ENCODE data around the gene PNO1.
A peak's percentile ranks its signal among the peaks of the same experiment; 100 is the strongest.

The PNO1 gene

GRCh38 chr2:68185541-68186164, 28.0 kb downstream of the PNO1 start:
- Histone ChIP-seq H3K18ac (ENCODE audit: low read length) (no peak overlapping the region), H3K79me2 (ENCODE audit: control insufficient read depth, insufficient read depth, low read length, poor library complexity) (no peaks in the 10 kb centered on the region), H3K27ac (ENCODE audit: low read depth, low read length) (no peak overlapping the region), H3K23ac (ENCODE audit: low read length) (no peak overlapping the region), H3K4me1 (ENCODE audit: control insufficient read depth in 1 of 2, insufficient read depth in 2 of 2, low read length in 2 of 2) (no peaks in the 10 kb centered on the region), H4K12ac (ENCODE audit: low read depth, low read length) (no peak overlapping the region), H2BK120ac (ENCODE audit: insufficient read depth, low read length, poor library complexity) (no peak overlapping the region), H3K79me1 (ENCODE audit: low read length) (no peaks in the 10 kb centered on the region), H3K4ac (ENCODE audit: low read depth, low read length) (no peak overlapping the region), H3K36me3 (ENCODE audit: control insufficient read depth in 1 of 2, insufficient read depth in 2 of 2, low read length in 2 of 2) (peaks cover 0 to 8% of the 10 kb centered on the region in 2 experiments), H3K4me3 (ENCODE audit: low read depth, low read length) (no peak overlapping the region), H3K14ac (ENCODE audit: low read length) (no peak overlapping the region), H2BK12ac (ENCODE audit: low read length) (no peak overlapping the region), H3K9ac (ENCODE audit: low read length) (no peak overlapping the region), H2AK5ac (ENCODE audit: low read length) (no peak overlapping the region), H2BK5ac (ENCODE audit: low read depth, low read length, poor library complexity) (no peak overlapping the region), H3K4me2 (ENCODE audit: low read length) (no peak overlapping the region), H3K27me3 (ENCODE audit: insufficient read depth, low read length) (no peaks in the 10 kb centered on the region), H2AFZ (ENCODE audit: insufficient read depth, low read length, poor library complexity) (no peak overlapping the region), H4K91ac (ENCODE audit: low read depth, low read length) (no peak overlapping the region), H3K9me3 (ENCODE audit: insufficient read depth, low read depth, low read length) (no peaks in the 10 kb centered on the region), H4K8ac (ENCODE audit: low read depth, low read length) (no peak overlapping the region)
- WGBS (ENCODE audit: extremely low coverage, insufficient coverage, insufficient read length) = no CpG with 5 or more reads among the region's 5 CpGs
- DNase-seq = peak; percentile 62 to 76

DNA sequence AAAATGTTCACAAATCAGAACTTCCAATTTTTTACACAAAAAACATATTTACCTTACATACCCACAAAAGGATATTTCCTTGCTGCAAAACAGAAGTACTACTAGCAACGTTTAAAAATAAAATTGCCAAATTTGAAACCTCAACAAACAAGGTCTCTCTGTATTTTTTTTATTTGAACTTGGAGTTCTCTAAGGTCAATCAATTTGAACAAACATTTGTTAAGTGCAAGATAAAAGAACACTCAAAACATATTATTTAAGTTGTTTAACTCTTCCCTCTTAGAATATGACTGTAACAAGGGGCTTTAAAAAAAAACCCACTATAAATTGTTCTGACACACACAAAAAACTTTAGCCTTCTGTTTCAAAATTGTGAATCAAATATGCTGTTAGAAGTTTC, 29.6 kb downstream of the PNO1 start:
- H2AFZ ChIP-seq (ENCODE audit: insufficient read depth, low read length, poor library complexity) = no peak overlapping the region
- no CpG with 5 or more reads among the region's 1 CpG for WGBS (ENCODE audit: extremely low coverage, insufficient coverage, insufficient read length)

GRCh38 chr2:68188831-68189230, 31.1 kb downstream of the PNO1 start:
- no peak overlapping the region for H3K14ac ChIP-seq (ENCODE audit: low read length)
- H3K79me2 ChIP-seq (ENCODE audit: control insufficient read depth, insufficient read depth, low read length, poor library complexity) = no peaks in the 10 kb centered on the region
- H3K4ac ChIP-seq (ENCODE audit: low read depth, low read length) = no peak overlapping the region
- no peak overlapping the region for H3K9ac ChIP-seq (ENCODE audit: low read length)
- H3K4me2 ChIP-seq (ENCODE audit: low read length) = no peak overlapping the region
- no peak overlapping the region for H2AFZ ChIP-seq (ENCODE audit: insufficient read depth, low read length, poor library complexity)
- no peaks in the 10 kb centered on the region for H3K27me3 ChIP-seq (ENCODE audit: insufficient read depth, low read length)
- H4K8ac ChIP-seq (ENCODE audit: low read depth, low read length) = no peak overlapping the region
- no peak overlapping the region for H3K27ac ChIP-seq (ENCODE audit: low read depth, low read length)
- H4K91ac ChIP-seq (ENCODE audit: low read depth, low read length) = no peak overlapping the region
- H3K9me3 ChIP-seq (ENCODE audit: insufficient read depth, low read depth, low read length) = no peaks in the 10 kb centered on the region
- no peak overlapping the region for H2BK5ac ChIP-seq (ENCODE audit: low read depth, low read length, poor library complexity)
- no peaks in the 10 kb centered on the region for H3K4me1 ChIP-seq (ENCODE audit: control insufficient read depth in 1 of 2, insufficient read depth in 2 of 2, low read length in 2 of 2)
- WGBS (ENCODE audit: extremely low coverage, insufficient coverage, insufficient read length) = no CpG with 5 or more reads among the region's 5 CpGs
- H4K12ac ChIP-seq (ENCODE audit: low read depth, low read length) = no peak overlapping the region
- H2BK12ac ChIP-seq (ENCODE audit: low read length) = no peak overlapping the region
- no peaks in the 10 kb centered on the region for H3K79me1 ChIP-seq (ENCODE audit: low read length)
- no peak overlapping the region for H2AK5ac ChIP-seq (ENCODE audit: low read length)
- no peak overlapping the region for H3K18ac ChIP-seq (ENCODE audit: low read length)
- no peak for DNase-seq
- peaks cover 0 to 3% of the 10 kb centered on the region in 2 experiments for H3K36me3 ChIP-seq (ENCODE audit: control insufficient read depth in 1 of 2, insufficient read depth in 2 of 2, low read length in 2 of 2)
- no peak overlapping the region for H3K4me3 ChIP-seq (ENCODE audit: low read depth, low read length)
- H3K23ac ChIP-seq (ENCODE audit: low read length) = no peak overlapping the region
- no peak overlapping the region for H2BK120ac ChIP-seq (ENCODE audit: insufficient read depth, low read length, poor library complexity)

More for the DNA sequence above, 29.6 kb downstream of the PNO1 start:
- H3K36me3 ChIP-seq (ENCODE audit: control insufficient read depth in 1 of 2, insufficient read depth in 2 of 2, low read length in 2 of 2) = peaks cover 0 to 7% of the 10 kb centered on the region in 2 experiments
- H3K4me2 ChIP-seq (ENCODE audit: low read length) = no peak overlapping the region
- no peaks in the 10 kb centered on the region for H3K27me3 ChIP-seq (ENCODE audit: insufficient read depth, low read length)
- H2BK12ac ChIP-seq (ENCODE audit: low read length) = no peak overlapping the region
- H4K12ac ChIP-seq (ENCODE audit: low read depth, low read length) = no peak overlapping the region
- H3K9me3 ChIP-seq (ENCODE audit: insufficient read depth, low read depth, low read length) = no peaks in the 10 kb centered on the region
- no peak overlapping the region for H3K9ac ChIP-seq (ENCODE audit: low read length)
- no peak overlapping the region for H2BK120ac ChIP-seq (ENCODE audit: insufficient read depth, low read length, poor library complexity)
- H3K23ac ChIP-seq (ENCODE audit: low read length) = no peak overlapping the region
- H3K79me2 ChIP-seq (ENCODE audit: control insufficient read depth, insufficient read depth, low read length, poor library complexity) = no peaks in the 10 kb centered on the region
- no peak overlapping the region for H3K14ac ChIP-seq (ENCODE audit: low read length)
- H3K18ac ChIP-seq (ENCODE audit: low read length) = no peak overlapping the region
- no peak overlapping the region for H4K8ac ChIP-seq (ENCODE audit: low read depth, low read length)
- DNase-seq = no peak
- no peak overlapping the region for H3K27ac ChIP-seq (ENCODE audit: low read depth, low read length)
- H3K4ac ChIP-seq (ENCODE audit: low read depth, low read length) = no peak overlapping the region
- no peak overlapping the region for H2AK5ac ChIP-seq (ENCODE audit: low read length)
- H2BK5ac ChIP-seq (ENCODE audit: low read depth, low read length, poor library complexity) = no peak overlapping the region
- H3K79me1 ChIP-seq (ENCODE audit: low read length) = no peaks in the 10 kb centered on the region
- H4K91ac ChIP-seq (ENCODE audit: low read depth, low read length) = no peak overlapping the region
- no peak overlapping the region for H3K4me3 ChIP-seq (ENCODE audit: low read depth, low read length)
- no peaks in the 10 kb centered on the region for H3K4me1 ChIP-seq (ENCODE audit: control insufficient read depth in 1 of 2, insufficient read depth in 2 of 2, low read length in 2 of 2)

DNA sequence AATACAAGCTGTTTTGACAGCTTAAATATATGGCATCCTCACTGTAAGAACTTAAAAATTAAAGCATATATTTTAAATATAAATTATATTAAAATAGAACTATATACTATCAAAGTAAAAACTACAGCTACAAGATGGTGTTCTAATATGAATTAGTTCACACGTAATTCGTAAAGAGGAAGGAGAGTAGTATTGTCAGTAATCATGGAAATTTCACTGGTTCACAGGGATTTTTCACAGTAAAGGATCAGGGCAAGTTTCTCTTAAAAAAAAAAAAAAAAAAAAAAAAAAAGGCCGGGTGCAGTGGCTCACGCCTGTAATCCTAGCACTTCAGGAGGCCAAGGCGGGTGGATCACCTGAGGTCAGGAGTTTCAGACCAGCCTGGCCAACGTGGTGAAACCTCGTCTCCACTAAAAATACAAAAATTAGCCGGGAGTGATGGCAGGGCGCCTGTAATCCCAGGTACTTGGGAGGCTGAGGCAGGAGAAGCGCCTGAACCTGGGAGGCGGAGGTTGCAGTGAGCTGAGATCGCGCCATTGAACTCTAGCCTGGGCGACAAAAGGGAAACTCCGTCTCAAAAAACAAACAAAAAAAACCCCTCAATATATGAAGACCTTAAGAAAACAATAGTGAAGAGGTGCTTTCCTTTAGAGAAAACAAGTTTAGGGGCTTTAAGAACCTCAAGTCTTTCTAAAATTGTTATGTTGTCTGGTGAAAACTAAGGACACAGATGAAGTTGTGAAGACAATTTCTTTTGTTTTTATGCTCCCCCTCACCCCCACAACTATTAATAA, 32.5 kb downstream of the PNO1 start:
- Histone ChIP-seq H3K9ac (ENCODE audit: low read length) (no peak overlapping the region), H2AFZ (ENCODE audit: insufficient read depth, low read length, poor library complexity) (no peak overlapping the region), H2BK5ac (ENCODE audit: low read depth, low read length, poor library complexity) (no peak overlapping the region), H2BK120ac (ENCODE audit: insufficient read depth, low read length, poor library complexity) (no peak overlapping the region), H3K4me2 (ENCODE audit: low read length) (no peak overlapping the region), H2AK5ac (ENCODE audit: low read length) (no peak overlapping the region), H3K14ac (ENCODE audit: low read length) (no peak overlapping the region), H3K18ac (ENCODE audit: low read length) (no peak overlapping the region), H3K23ac (ENCODE audit: low read length) (no peak overlapping the region), H3K4ac (ENCODE audit: low read depth, low read length) (no peak overlapping the region), H3K4me1 (ENCODE audit: control insufficient read depth in 1 of 2, insufficient read depth in 2 of 2, low read length in 2 of 2) (no peaks in the 10 kb centered on the region), H4K91ac (ENCODE audit: low read depth, low read length) (no peak overlapping the region), H3K4me3 (ENCODE audit: low read depth, low read length) (no peak overlapping the region), H3K79me1 (ENCODE audit: low read length) (no peaks in the 10 kb centered on the region), H3K27ac (ENCODE audit: low read depth, low read length) (no peak overlapping the region), H4K12ac (ENCODE audit: low read depth, low read length) (no peak overlapping the region), H2BK12ac (ENCODE audit: low read length) (no peak overlapping the region), H3K9me3 (ENCODE audit: insufficient read depth, low read depth, low read length) (no peaks in the 10 kb centered on the region), H3K27me3 (ENCODE audit: insufficient read depth, low read length) (no peaks in the 10 kb centered on the region), H4K8ac (ENCODE audit: low read depth, low read length) (no peak overlapping the region), H3K36me3 (ENCODE audit: control insufficient read depth in 1 of 2, insufficient read depth in 2 of 2, low read length in 2 of 2) (peaks cover 0 to 2% of the 10 kb centered on the region in 2 experiments), H3K79me2 (ENCODE audit: control insufficient read depth, insufficient read depth, low read length, poor library complexity) (no peaks in the 10 kb centered on the region)
- WGBS (ENCODE audit: extremely low coverage, insufficient coverage, insufficient read length) = no CpG with 5 or more reads among the region's 15 CpGs
- no peak for DNase-seq
